Smooth muscle cell (in vitro differentiated cells): ENCODE results near the gene MEIS2. TPM values are rescaled to one million over a fixed set of nuclear protein-coding genes. Genes with fewer than 3 reads are reported as not detected.

Experiments used
- DNase-seq: peaks from one replicate; lab custom pipeline; 2025; ENCODE audit not compliant: unreplicated experiment; lab: John Stamatoyannopoulos, UW
- H2AFZ ChIP-seq: fragments of 200-600 bp; sonication (generic); 2 replicates; pipeline ENCODE4 v1.6.0; 2016; ENCODE audit warnings: antibody characterized with exemption, low read depth, mild to moderate bottlenecking
- H3F3A ChIP-seq: fragments of 200-600 bp; sonication (generic); 2 replicates; pipeline ENCODE4 v1.6.0; 2017; ENCODE audit warnings: antibody characterized with exemption, low read depth
- H3K27ac ChIP-seq: fragments of 200-600 bp; sonication (generic); 2 replicates; pipeline ENCODE4 v1.5.1; 2016; ENCODE audit warnings: low read depth, mild to moderate bottlenecking
- H3K27me3 ChIP-seq: fragments of 200-600 bp; sonication (generic); 2 replicates; pipeline ENCODE4 v1.6.1; 2016; ENCODE audit warnings: low read depth, mild to moderate bottlenecking
- H3K36me3 ChIP-seq: fragments of 200-600 bp; sonication (generic); 2 replicates; pipeline ENCODE4 v1.5.1; 2016; ENCODE audit warnings: low read depth
- H3K4me1 ChIP-seq: fragments of 200-600 bp; sonication (generic); 2 replicates; pipeline ENCODE4 v1.5.1; 2016; ENCODE audit warnings: low read depth
- H3K4me2 ChIP-seq: fragments of 200-600 bp; sonication (generic); 2 replicates; pipeline ENCODE4 v1.6.0; 2016; ENCODE audit warnings: mild to moderate bottlenecking
- H3K4me3 ChIP-seq: fragments of 200-600 bp; sonication (generic); 2 replicates; pipeline ENCODE4 v1.5.1; 2016; ENCODE audit warnings: mild to moderate bottlenecking
- H3K79me2 ChIP-seq: fragments of 200-600 bp; sonication (generic); 2 replicates; pipeline ENCODE4 v1.6.0; 2016; ENCODE audit warnings: low read depth, mild to moderate bottlenecking
- H3K9ac ChIP-seq: fragments of 200-600 bp; sonication (generic); 2 replicates; pipeline ENCODE4 v1.6.0; 2016; ENCODE audit warnings: low read depth
- H3K9me3 ChIP-seq: fragments of 200-600 bp; sonication (generic); replicated peaks from 2 replicates; pipeline ENCODE4 v1.5.1; 2016; ENCODE audit warnings: low read depth
- H4K20me1 ChIP-seq: fragments of 200-600 bp; sonication (generic); 2 replicates; pipeline ENCODE4 v1.6.0; 2016; ENCODE audit warnings: low read depth
- CTCF ChIP-seq: fragments of 200-600 bp; sonication (generic); IDR thresholded peaks from 2 replicates; pipeline ENCODE4 v1.5.1; 2017; ENCODE audit warnings: borderline replicate concordance, mild to moderate bottlenecking, antibody characterized with exemption; ENCODE audit not compliant: insufficient read depth, poor library complexity, severe bottlenecking
- WGBS: methylation state at CpG from one replicate; pipeline ENCODE4 v1.1.7; 2016; ENCODE audit warnings: low lambda C conversion rate; 5-methylcytosine and 5-hydroxymethylcytosine counted together
- polyA plus RNA-seq: library from polyadenylated mRNA; unstranded; fragments of >200 nt; fragmentation: Nextera tagmentation; extraction: Ambion mirVana; gene quantifications from 2 replicates; pipeline ENCODE4 v1.2.1, GENCODE V29; 2016
- total RNA-seq: library from RNA; depleted of rRNA; stranded (reverse); fragments of >200 nt; gene quantifications from 2 replicates; pipeline ENCODE4 v1.2.3, GENCODE V29; 2014

MEIS2 gene
- total and polyA plus RNA-seq, 2 experiments from 2014 or later = 13.0 to 33.4 TPM

GRCh38 chr15:37142371-37142770 is 42.0 kb upstream of the MEIS2 start:
- H3K4me3 ChIP-seq = no peak overlapping the region
- H3K79me2 ChIP-seq = no peaks in the 10 kb centered on the region
- H2AFZ ChIP-seq = no peak overlapping the region
- H3K4me2 ChIP-seq = no peak overlapping the region
- H3K9ac ChIP-seq = no peak overlapping the region
- no peaks in the 10 kb centered on the region for H3K27me3 ChIP-seq
- no peaks in the 10 kb centered on the region for H3F3A ChIP-seq
- H3K36me3 ChIP-seq = no peaks in the 10 kb centered on the region
- TF ChIP-seq CTCF = no peak
- H3K27ac ChIP-seq = no peak overlapping the region
- H3K9me3 ChIP-seq = no peaks in the 10 kb centered on the region
- H3K4me1 ChIP-seq = no peaks in the 10 kb centered on the region
- no peaks in the 10 kb centered on the region for H4K20me1 ChIP-seq
- no peak for DNase-seq

- TF ChIP-seq CTCF = no peak
- no peak for DNase-seq
- Histone ChIP-seq H3K9ac (no peak overlapping the region), H3K79me2 (no peaks in the 10 kb centered on the region), H3K4me1 (no peaks in the 10 kb centered on the region), H3F3A (no peaks in the 10 kb centered on the region), H3K27ac (no peak overlapping the region), H4K20me1 (no peaks in the 10 kb centered on the region), H3K9me3 (no peaks in the 10 kb centered on the region), H3K4me2 (no peak overlapping the region), H3K36me3 (no peaks in the 10 kb centered on the region), H3K27me3 (no peaks in the 10 kb centered on the region), H2AFZ (no peak overlapping the region), H3K4me3 (no peak overlapping the region)
- WGBS = 88% methylated on average over 3 of the region's 3 CpGs
These were observed 40.2 kb upstream of the MEIS2 start for GRCh38 chr15:37140531-37141058.

GRCh38 chr15:37138591-37139215 is 38.4 kb upstream of the MEIS2 start:
- H3K9ac ChIP-seq = no peak overlapping the region
- H3K27me3 ChIP-seq = no peaks in the 10 kb centered on the region
- no peaks in the 10 kb centered on the region for H3F3A ChIP-seq
- H2AFZ ChIP-seq = no peak overlapping the region
- no peaks in the 10 kb centered on the region for H3K4me1 ChIP-seq
- no peaks in the 10 kb centered on the region for H3K36me3 ChIP-seq
- DNase-seq = no peak
- H3K4me3 ChIP-seq = no peak overlapping the region
- no peak overlapping the region for H3K4me2 ChIP-seq
- no peak overlapping the region for H3K27ac ChIP-seq
- H4K20me1 ChIP-seq = no peaks in the 10 kb centered on the region
- H3K9me3 ChIP-seq = no peaks in the 10 kb centered on the region
- no peak for TF ChIP-seq CTCF
- no peaks in the 10 kb centered on the region for H3K79me2 ChIP-seq
- 82% methylated on average over 5 of the region's 5 CpGs for WGBS

- H3K9ac ChIP-seq = no peak overlapping the region
- no peak overlapping the region for H3K4me2 ChIP-seq
- no peak for TF ChIP-seq CTCF
- no peaks in the 10 kb centered on the region for H3K36me3 ChIP-seq
- H2AFZ ChIP-seq = no peak overlapping the region
- H3K4me1 ChIP-seq = peaks cover under 1% of the 10 kb centered on the region
- H3K4me3 ChIP-seq = no peak overlapping the region
- no peaks in the 10 kb centered on the region for H3K79me2 ChIP-seq
- no peak for DNase-seq
- H3K9me3 ChIP-seq = no peaks in the 10 kb centered on the region
- no peaks in the 10 kb centered on the region for H3K27me3 ChIP-seq
- H3F3A ChIP-seq = no peaks in the 10 kb centered on the region
- 89% methylated on average over 2 of the region's 2 CpGs for WGBS
- H4K20me1 ChIP-seq = no peaks in the 10 kb centered on the region
- H3K27ac ChIP-seq = no peak overlapping the region
These were observed 36.9 kb upstream of the MEIS2 start for GRCh38 chr15:37137221-37137620.
